ENCODE data around the gene ASAP3. TPM values are rescaled to one million over a fixed set of nuclear protein-coding genes. Genes with fewer than 3 reads are reported as not detected.

The ASAP3 gene
- total RNA-seq, 6 donors from 2014 or later, result 29.5 to 47.2 (median 41.8) TPM

- H3K36me3 ChIP-seq, result peaks cover 0 to 56% (median 11%) of the 10 kb centered on the region in 4 donors
- no peak for ATAC-seq (ENCODE audit: low FRiP score in 2 of 2)
- WGBS, 2 donors, result 94 to 95% methylated on average over 8 of the region's 8 CpGs
- H3K27ac ChIP-seq, result no peak overlapping the region
- no peak for DNase-seq
- H3K4me1 ChIP-seq, result peaks cover 0 to 11% (median 5%) of the 10 kb centered on the region in 4 donors
- no peaks in the 10 kb centered on the region for H3K9me3 ChIP-seq
- no peak overlapping the region for H3K4me3 ChIP-seq
- TF ChIP-seq EP300 (IDR thresholded peaks at IDR 0.05), result no peak
- H3K27me3 ChIP-seq, result no peaks in the 10 kb centered on the region
Observed at GRCh38 chr1:23438545-23438944, 45.4 kb downstream of the ASAP3 start.

- WGBS, 2 donors, result 92% methylated on average over 11 to 13 of the region's 13 CpGs
- Histone ChIP-seq H3K9me3 (no peaks in the 10 kb centered on the region), H3K4me1 (peaks cover 0 to 9% (median 3%) of the 10 kb centered on the region in 4 donors), H3K27me3 (no peaks in the 10 kb centered on the region), H3K27ac (peak overlapping the region in 3 of 4 donors; percentile 48 to 77 (median 49)), H3K36me3 (peaks cover 0 to 65% (median 20%) of the 10 kb centered on the region in 4 donors), H3K4me3 (no peak overlapping the region)
- no peak for DNase-seq
- TF ChIP-seq CTCF (IDR thresholded peaks at IDR 0.05) (no peak), EP300 (IDR thresholded peaks at IDR 0.05) (no peak), POLR2A (IDR thresholded peaks at IDR 0.05) (no peak), POLR2AphosphoS5 (IDR thresholded peaks at IDR 0.05) (no peak)
- no peak for ATAC-seq (ENCODE audit: low FRiP score in 2 of 2)
Observed at GRCh38 chr1:23437355-23437664, 46.7 kb downstream of the ASAP3 start.

- ATAC-seq (ENCODE audit: low FRiP score in 2 of 2) (peak; percentile 53 to 83), DNase-seq (peak; percentile 86 to 91)
- WGBS, 2 donors, result 75% methylated on average over 13 to 38 of the region's 49 CpGs
- Histone ChIP-seq H3K4me3 (no peak overlapping the region), H3K27ac (peak overlapping the region; percentile 48 to 77 (median 54)), H3K36me3 (peaks cover 0 to 63% (median 22%) of the 10 kb centered on the region in 4 donors), H3K4me1 (peaks cover 0 to 9% (median 3%) of the 10 kb centered on the region in 4 donors), H3K27me3 (no peaks in the 10 kb centered on the region), H3K9me3 (no peaks in the 10 kb centered on the region)
- TF ChIP-seq CTCF (IDR thresholded peaks at IDR 0.05), result no peak
- TF ChIP-seq POLR2A (IDR thresholded peaks at IDR 0.05), result no peak
- peak in 1 of 2 donors; percentile 1 for TF ChIP-seq POLR2AphosphoS5 (IDR thresholded peaks at IDR 0.05)
- no peak for TF ChIP-seq EP300 (IDR thresholded peaks at IDR 0.05)
Observed at GRCh38 chr1:23436520-23437354, 47.2 kb downstream of the ASAP3 start.

GRCh38 chr1:23434260-23434775 is 49.7 kb downstream of the ASAP3 start:
- Histone ChIP-seq H3K27ac (no peak overlapping the region), H3K9me3 (no peaks in the 10 kb centered on the region), H3K4me3 (no peak overlapping the region), H3K4me1 (peaks cover 0 to 9% (median 3%) of the 10 kb centered on the region in 4 donors), H3K36me3 (peaks cover 0 to 70% (median 21%) of the 10 kb centered on the region in 4 donors), H3K27me3 (no peaks in the 10 kb centered on the region)
- TF ChIP-seq POLR2A (IDR thresholded peaks at IDR 0.05) (no peak), CTCF (IDR thresholded peaks at IDR 0.05) (no peak), EP300 (IDR thresholded peaks at IDR 0.05) (no peak), POLR2AphosphoS5 (IDR thresholded peaks at IDR 0.05) (no peak)
- 80 to 85% methylated on average over 7 of the region's 7 CpGs for WGBS, 2 donors
- ATAC-seq (ENCODE audit: low FRiP score in 2 of 2) (no peak), DNase-seq (no peak)

- ATAC-seq (ENCODE audit: low FRiP score in 2 of 2) (no peak), DNase-seq (no peak)
- no peaks in the 10 kb centered on the region for H3K27me3 ChIP-seq
- no peak overlapping the region for H3K27ac ChIP-seq
- WGBS, 2 donors, result 88 to 90% methylated on average over 7 to 10 of the region's 10 CpGs
- TF ChIP-seq CTCF (IDR thresholded peaks at IDR 0.05) (no peak), POLR2A (IDR thresholded peaks at IDR 0.05) (no peak), POLR2AphosphoS5 (IDR thresholded peaks at IDR 0.05) (no peak), EP300 (IDR thresholded peaks at IDR 0.05) (no peak)
- peaks cover 0 to 60% (median 19%) of the 10 kb centered on the region in 4 donors for H3K36me3 ChIP-seq
- peaks cover 0 to 9% (median 3%) of the 10 kb centered on the region in 4 donors for H3K4me1 ChIP-seq
- H3K4me3 ChIP-seq, result no peak overlapping the region
- H3K9me3 ChIP-seq, result no peaks in the 10 kb centered on the region
Observed at GRCh38 chr1:23433122-23433521, 50.9 kb downstream of the ASAP3 start.

Measured in upper lobe of left lung (tissue), 6 donors.